GM12891 (cell line): ENCODE results near the gene ANKS1B.

Experiments
- POLR2A ChIP-seq: IDR thresholded peaks from 2 replicates; pipeline ENCODE4 v1.6.1; 2011; ENCODE audit warnings: low read depth, low read length, control low read depth
- TAF1 ChIP-seq: IDR thresholded peaks from 2 replicates; pipeline ENCODE4 v1.6.1; 2011; ENCODE audit warnings: low read depth, low read length, control low read depth

DNA sequence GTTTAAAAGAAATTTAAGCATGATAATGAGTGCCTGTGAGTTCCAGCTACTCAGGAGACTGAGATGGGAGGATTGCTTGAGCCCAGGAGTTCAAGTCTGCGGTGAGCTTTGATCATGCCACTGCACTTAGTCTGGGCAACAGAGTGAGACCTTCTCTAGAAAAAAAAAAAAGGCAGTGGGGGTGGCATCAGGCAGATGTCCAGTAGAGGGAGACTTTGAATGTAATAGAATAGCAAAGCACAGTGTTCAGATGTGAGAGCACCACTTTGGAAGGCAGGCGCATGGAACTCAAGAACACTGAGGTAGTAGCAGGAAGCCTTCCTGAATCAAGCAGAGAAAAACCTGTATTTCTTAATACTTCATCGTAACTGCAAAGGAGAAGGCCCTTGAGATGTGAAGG, 731.7 kb downstream of the ANKS1B start:
- TF ChIP-seq POLR2A (no peak), TAF1 (no peak)
